ENCODE measurements around the gene FAM168A.

The FAM168A gene

DNA sequence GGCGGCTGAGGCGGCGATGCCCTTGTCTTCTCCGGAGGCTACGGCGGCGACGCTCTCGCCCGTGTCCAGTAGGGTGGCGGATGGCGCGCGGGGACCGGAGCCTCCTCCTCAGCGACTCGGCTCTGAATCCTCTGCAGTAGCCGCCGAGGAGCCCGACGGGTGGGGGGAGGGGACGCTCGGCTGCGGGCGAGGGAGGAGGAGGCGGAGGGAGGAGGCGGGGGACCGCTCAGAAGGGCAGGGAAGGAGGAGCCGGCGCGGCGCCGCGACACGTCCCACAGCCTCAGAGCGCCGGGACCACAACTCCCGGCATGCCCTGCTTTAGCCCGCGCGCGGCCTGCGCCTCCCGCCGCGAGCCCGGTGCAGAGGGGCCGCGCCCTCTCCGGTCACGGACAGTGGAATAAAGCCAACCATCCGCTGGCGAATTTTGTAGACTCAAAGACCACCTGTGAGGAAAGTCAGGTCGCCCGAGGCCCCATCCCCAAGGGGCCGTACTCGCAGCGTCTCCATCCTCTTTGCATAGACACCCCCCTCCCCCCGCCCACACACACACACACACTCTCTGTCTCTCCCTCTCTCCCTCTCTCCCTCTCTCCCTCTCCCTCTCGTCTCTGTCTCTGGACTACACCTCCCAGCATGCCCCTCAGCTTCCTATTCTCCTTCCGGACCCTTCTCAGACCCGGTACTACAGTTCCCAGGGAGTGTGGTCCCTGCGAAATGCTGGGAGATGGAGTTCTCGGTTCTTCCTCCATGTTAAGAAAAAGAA is at the start of gene FAM168A:
TSS of gene FAM168A (minus strand) at position 157 of the 763 bp plus-strand sequence. CDS start 129,638 bp downstream, outside the sequence.
- DNase-seq: peak; percentile 92

GRCh38 chr11:73647459-73648100 is 49.7 kb upstream of the FAM168A start:
- DNase-seq: peak; percentile 36

- no peak for DNase-seq
Measured at GRCh38 chr11:73645972-73646631, 48.2 kb upstream of the FAM168A start, which contains the start of gene PLEKHB1. Gene PLEKHB1 (plus strand): TSS chr11:73646581. CDS start chr11:73646609, 28 bp downstream.

GRCh38 chr11:73645121-73645969 is 47.4 kb upstream of the FAM168A start:
- no peak for DNase-seq

DNA sequence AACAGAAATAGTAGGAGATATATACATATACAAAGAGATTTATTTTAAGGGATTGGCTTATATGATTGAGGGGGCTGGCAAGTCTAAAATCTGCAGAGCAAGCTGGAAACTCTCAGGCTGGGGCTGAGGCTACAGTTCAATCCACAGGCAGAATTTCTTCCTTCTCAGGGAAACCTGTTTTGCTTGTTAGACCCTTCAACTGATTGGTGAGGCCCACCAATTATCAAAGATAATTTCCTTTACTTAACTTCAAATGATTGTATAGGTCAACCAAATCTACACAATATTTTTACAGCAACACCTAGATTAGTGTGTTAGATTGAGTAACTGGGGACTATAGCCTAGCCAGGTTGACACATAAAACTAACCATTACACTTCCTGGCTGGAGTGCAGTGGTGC is 43.8 kb upstream of the FAM168A start:
- DNase-seq: no peak

DNA sequence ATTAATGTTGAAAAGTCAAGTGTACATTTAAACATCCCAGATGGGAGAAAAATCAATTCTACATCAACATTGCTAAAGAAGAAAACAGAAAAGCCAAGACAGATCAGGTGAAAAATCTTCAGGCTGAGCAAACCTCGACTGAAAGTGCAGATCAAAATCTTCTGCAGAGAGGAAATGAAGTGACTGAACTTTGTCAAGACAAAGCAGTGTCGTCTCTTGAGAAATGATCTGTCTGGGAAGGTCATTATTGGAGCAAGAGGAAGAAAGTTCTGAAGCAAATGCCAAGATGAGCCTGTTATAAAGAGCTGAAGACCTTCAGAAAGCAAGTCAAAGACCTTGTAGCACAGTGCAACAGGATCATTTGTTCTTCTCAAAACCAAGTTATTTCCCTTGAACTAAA is 42.7 kb upstream of the FAM168A start:
- no peak for DNase-seq

GRCh38 chr11:73637012-73637411 is 39.1 kb upstream of the FAM168A start:
- no peak for DNase-seq

DNA sequence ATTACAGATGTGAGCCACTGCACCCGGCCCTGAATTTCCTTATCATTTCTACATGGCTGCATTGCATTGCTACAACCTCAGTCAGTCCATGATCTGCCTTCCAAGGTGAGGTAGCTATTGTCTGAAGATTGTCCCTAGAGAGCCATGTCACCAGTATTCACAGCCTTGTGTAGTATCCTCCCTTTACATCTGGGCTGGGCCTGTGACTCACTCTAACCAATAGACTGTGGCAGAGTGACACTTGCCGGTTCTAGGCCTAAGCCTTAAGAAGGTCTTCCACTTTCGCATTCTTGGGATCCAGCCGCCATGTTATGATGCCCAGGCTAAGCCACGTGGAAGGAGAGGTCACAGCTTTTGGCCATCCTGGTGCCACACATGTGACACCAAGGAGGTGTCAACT is 38.3 kb upstream of the FAM168A start:
- DNase-seq: no peak

DNA sequence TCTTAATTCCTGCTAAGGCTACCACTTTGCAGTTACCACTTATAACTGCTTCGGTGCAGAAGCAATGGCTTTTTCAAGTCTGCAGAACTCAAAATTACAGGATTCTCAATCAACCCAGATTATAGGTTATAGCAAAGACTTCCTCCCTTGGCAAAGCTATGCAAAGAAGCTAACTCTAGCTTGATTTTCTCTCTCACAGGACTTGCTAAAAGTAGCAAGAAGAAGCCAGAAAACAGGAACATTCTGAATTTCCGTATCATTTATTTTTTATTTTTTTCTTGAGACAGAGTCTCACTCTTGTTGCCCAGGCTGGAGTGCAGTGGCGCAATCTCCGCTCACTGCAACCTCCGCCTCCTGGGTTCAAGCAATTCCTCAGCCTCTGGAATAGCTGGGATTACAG is 37.8 kb upstream of the FAM168A start:
- DNase-seq: no peak

- no peak for DNase-seq
Measured at GRCh38 chr11:73633999-73634398, 36.1 kb upstream of the FAM168A start.

GRCh38 chr11:73632996-73633395 is 35.1 kb upstream of the FAM168A start:
- no peak for DNase-seq

DNA sequence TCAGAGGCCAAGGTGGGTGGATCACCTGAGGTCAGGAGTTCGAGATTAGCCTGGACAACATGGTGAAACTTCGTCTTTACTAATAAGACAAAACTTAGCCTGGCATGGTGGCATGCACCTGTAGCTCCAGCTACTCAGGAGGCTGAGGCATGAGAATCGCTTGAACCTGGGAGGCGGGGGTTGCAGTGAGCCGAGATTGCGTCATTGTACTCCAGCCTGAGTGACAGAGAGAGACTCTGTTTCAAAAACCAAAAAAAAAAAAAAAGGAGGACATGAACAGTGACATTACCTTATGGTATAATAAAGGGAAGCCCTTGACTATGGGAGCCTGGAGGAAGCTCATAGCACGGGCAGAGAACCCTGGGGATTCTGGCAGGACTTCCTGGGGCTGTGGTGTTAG is 32.0 kb upstream of the FAM168A start:
- no peak for DNase-seq

DNA sequence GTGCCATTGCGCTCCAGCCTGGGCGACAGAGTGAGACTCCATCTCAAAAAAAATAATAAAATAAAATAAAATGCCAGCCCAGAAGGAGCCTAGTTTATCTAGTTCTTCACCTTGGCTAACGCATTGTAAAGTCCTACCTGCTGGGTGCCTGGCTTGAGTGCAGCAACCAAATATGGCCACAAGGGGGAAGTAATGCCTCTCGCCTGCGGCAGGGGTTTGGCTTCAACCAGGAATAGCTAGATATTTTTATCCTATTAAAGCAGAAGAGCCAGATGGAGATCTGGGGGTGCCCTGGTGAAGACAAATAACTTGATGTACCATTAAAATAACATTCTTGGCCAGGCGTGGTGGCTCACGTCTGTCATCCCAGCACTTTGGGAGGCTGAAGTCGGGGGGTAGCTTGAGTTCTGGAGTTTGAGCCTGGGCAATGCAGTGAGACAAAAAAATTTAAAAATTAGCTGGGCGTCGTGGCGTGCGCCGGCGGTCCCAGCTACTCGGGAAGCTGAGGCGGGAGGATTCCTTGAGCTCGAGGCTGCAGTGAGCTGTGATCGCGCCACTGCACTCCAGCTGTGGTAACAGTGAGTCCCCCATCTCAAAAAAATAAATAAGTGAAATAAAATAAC is 27.9 kb upstream of the FAM168A start:
- peak; percentile 14 for DNase-seq

DNA sequence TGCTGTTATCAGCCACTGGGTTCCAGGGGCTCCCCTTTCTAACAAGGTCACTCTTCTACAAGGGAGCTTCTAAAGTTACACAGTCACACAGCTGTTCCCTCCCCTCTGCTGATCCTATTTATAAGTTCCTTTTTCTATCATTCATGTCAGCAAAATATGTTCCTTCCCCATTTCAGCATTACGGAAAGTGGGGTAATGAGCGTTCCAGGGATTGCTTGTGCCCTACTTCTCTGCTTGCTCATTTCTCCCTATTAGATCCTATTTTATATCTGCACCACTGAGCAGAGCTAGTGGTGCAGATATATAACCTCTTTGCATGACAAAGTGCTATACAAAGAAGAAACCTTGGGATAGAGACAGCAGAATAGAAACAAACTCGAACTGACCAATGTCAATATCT is 25.8 kb upstream of the FAM168A start:
- DNase-seq: no peak

DNA sequence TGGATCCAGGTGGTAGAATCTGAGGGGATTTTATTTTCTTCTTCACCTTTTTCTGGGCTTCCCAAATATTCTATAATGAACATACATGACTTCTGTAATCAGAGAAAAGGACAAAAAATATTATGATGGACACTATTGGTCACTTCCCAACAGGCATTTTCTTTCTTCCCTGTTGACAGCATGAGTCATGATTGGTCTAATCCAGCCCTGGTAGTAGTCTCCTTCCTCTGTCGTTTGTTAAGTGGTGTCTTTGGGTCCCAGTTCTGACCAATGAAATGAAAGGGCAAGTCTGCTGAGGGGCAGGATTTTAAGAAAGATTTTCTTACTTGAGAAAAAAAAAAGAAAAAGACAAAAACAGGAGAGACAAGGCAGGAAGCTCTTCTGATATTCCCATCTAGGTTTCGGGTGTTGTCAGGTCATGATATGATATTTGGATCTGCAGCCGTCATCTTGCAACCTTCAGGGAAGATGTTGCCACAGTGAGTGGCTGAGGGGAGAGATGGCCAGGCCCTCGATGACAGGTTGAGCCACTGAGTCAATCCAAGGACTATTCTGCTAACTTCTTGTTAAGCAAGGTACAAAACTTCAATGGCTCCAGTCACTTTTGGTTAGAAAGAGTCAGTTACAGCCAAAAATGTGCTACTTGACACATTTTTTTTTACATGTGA is 25.1 kb upstream of the FAM168A start:
- no peak for DNase-seq

DNA sequence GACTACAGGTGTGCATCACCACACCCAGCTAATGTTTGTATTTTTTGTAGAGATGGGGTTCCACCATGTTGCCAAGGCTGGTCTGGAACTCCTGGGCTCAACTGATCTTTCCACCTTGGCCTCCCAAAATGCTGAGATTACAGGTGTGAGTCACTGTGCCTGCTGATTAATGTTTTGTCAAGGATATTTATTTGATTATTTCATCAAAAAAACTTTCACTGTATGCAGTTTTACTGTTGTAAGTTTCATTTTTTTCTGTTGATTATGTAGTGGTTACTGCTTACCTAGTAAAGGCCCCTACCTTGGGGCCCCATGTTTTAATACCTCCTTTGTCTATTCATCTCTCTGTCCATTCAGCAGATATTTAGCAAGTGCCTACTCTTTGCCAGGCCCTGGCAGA is 16.7 kb upstream of the FAM168A start:
- no peak for DNase-seq

- no peak for DNase-seq
Measured at GRCh38 chr11:73612601-73613140, 14.8 kb upstream of the FAM168A start.

DNA sequence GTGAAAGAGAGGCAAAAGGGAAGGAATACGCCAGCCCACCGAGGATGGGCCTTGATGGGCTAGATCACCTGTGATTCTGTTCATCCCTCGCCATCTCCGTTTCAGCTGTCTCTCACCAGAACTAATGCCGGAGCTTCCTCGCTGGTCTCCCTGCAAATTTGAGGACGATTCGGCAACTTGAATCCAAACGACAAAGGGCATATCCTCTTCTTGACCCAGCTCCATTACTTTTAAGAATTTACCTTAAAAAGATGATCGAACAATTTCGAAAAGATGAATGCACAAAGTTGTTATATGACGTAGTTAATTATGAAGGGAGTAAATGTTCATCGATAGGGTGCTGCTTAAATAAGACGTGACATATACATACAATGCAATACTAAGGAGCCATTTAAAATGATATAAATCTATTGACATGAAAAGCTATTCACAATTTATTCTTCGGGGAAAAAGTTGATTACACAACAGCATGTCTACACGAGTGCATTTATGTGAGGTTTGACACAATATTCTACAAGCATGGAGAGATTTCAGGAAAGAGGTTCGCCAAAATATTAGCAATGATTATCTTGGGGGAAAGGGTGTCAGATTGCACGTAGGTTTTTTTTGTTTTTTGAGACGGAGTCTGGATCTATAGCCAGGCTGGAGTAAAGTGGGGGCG is 937 bp upstream of the FAM168A start:
- DNase-seq: no peak

DNA sequence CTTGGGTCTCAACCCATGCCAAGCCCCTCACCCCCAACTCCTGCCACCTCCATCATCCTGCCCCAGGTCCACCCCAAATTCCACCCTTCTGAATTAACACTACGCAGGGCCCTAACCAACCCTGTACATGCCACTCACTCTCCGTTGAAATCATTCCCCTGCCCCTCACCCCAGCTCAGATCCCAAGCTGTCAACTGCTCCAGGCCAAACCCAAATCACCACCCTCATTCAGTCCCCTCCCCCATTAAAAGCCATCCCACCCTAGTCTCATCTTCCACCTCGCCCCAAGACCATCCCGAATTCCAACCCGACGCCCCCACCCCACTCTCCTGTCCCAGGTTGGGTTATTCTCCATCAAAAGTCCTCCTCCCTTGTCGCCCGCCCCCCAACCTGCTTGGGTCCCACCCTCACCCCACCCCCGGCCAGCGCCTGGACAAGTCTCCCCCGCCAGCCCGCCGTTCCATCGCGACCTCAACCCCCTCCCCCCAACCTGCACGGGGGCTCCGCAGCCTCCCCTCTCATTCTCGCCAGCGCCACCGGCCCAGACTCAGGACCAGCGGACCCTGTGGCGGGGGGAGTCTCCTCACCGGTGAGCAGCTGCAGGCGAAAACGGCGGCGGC is 466 bp downstream of the FAM168A start:
- no peak for DNase-seq

DNA sequence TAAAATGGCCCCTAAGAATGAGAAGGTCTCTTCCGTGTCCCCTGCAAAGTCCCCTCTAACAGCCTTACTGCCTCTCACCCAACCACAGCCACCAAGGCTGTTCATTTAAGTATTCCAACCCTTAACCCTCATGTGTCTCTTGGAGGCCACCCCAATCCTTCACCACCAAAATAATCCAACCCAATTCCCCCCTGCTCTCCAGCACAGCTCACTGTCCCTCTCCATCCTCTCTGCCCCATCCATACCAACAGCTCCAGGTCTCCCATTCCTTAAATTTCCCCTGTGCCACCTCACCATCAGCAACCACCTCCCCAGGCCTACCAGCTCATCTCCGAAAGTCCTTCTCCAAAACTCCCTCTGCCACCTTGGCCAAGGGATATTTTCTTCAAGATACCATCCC is 1.4 kb downstream of the FAM168A start:
- no peak for DNase-seq

GRCh38 chr11:73592640-73593039 is 5.3 kb downstream of the FAM168A start:
- DNase-seq: no peak
